ENCODE measurements around the gene MIF.

Gene MIF

GRCh38 chr22:23883658-23884057 is 10.5 kb upstream of the MIF start:
- Histone ChIP-seq H3K36me3 (no peaks in the 10 kb centered on the region), H3K27me3 (no peaks in the 10 kb centered on the region), H3K4me1 (ENCODE audit: control insufficient read depth in 1 of 2, insufficient read depth in 1 of 2, low read depth in 1 of 2, low read length in 1 of 2) (no peaks in the 10 kb centered on the region), H3K9me3 (no peaks in the 10 kb centered on the region), H3K4me3 (ENCODE audit: low read depth in 1 of 2, low read length in 1 of 2) (no peak overlapping the region), H3K27ac (no peak overlapping the region)
- TF ChIP-seq CTCF (IDR thresholded peaks at IDR 0.05) = no peak

- Histone ChIP-seq H3K27me3 (no peaks in the 10 kb centered on the region), H3K4me3 (ENCODE audit: low read depth in 1 of 2, low read length in 1 of 2) (no peak overlapping the region), H3K4me1 (ENCODE audit: control insufficient read depth in 1 of 2, insufficient read depth in 1 of 2, low read depth in 1 of 2, low read length in 1 of 2) (no peaks in the 10 kb centered on the region), H3K36me3 (no peaks in the 10 kb centered on the region), H3K9me3 (no peaks in the 10 kb centered on the region), H3K27ac (no peak overlapping the region)
- no peak for TF ChIP-seq CTCF (IDR thresholded peaks at IDR 0.05)
These were observed 10.0 kb upstream of the MIF start for GRCh38 chr22:23884140-23884539.

GRCh38 chr22:23888615-23889401 is 5.4 kb upstream of the MIF start:
- H3K27ac ChIP-seq = no peak overlapping the region
- no peaks in the 10 kb centered on the region for H3K36me3 ChIP-seq
- no peak overlapping the region for H3K4me3 ChIP-seq (ENCODE audit: low read depth in 1 of 2, low read length in 1 of 2)
- no peaks in the 10 kb centered on the region for H3K9me3 ChIP-seq
- TF ChIP-seq CTCF (IDR thresholded peaks at IDR 0.05) = no peak
- peaks cover 5 to 7% of the 10 kb centered on the region in 2 experiments for H3K4me1 ChIP-seq (ENCODE audit: control insufficient read depth in 1 of 2, insufficient read depth in 1 of 2, low read depth in 1 of 2, low read length in 1 of 2)
- no peaks in the 10 kb centered on the region for H3K27me3 ChIP-seq

GRCh38 chr22:23889620-23890019 is 4.6 kb upstream of the MIF start:
- Histone ChIP-seq H3K9me3 (no peaks in the 10 kb centered on the region), H3K4me1 (ENCODE audit: control insufficient read depth in 1 of 2, insufficient read depth in 1 of 2, low read depth in 1 of 2, low read length in 1 of 2) (peaks cover 6 to 7% of the 10 kb centered on the region in 2 experiments), H3K27me3 (no peaks in the 10 kb centered on the region), H3K27ac (no peak overlapping the region), H3K4me3 (ENCODE audit: low read depth in 1 of 2, low read length in 1 of 2) (no peak overlapping the region), H3K36me3 (no peaks in the 10 kb centered on the region)
- TF ChIP-seq CTCF (IDR thresholded peaks at IDR 0.05) = no peak

GRCh38 chr22:23891726-23892125 is 2.5 kb upstream of the MIF start:
- H3K4me1 ChIP-seq (ENCODE audit: control insufficient read depth in 1 of 2, insufficient read depth in 1 of 2, low read depth in 1 of 2, low read length in 1 of 2) = peaks cover 15 to 19% of the 10 kb centered on the region in 2 experiments
- no peaks in the 10 kb centered on the region for H3K9me3 ChIP-seq
- no peaks in the 10 kb centered on the region for H3K36me3 ChIP-seq
- no peak overlapping the region for H3K27ac ChIP-seq
- no peak overlapping the region for H3K4me3 ChIP-seq (ENCODE audit: low read depth in 1 of 2, low read length in 1 of 2)
- peaks cover 8% of the 10 kb centered on the region for H3K27me3 ChIP-seq
- TF ChIP-seq CTCF (IDR thresholded peaks at IDR 0.05) = no peak
